Measurements from ENCODE around the gene IL17B. TPM values are rescaled to one million over a fixed set of nuclear protein-coding genes. Genes with fewer than 3 reads are reported as not detected.

Gene IL17B
- total and polyA plus RNA-seq, 2 donors (not counting 3 experiments of a cell fraction or from before 2014, with no cell fraction given): not detected

DNA sequence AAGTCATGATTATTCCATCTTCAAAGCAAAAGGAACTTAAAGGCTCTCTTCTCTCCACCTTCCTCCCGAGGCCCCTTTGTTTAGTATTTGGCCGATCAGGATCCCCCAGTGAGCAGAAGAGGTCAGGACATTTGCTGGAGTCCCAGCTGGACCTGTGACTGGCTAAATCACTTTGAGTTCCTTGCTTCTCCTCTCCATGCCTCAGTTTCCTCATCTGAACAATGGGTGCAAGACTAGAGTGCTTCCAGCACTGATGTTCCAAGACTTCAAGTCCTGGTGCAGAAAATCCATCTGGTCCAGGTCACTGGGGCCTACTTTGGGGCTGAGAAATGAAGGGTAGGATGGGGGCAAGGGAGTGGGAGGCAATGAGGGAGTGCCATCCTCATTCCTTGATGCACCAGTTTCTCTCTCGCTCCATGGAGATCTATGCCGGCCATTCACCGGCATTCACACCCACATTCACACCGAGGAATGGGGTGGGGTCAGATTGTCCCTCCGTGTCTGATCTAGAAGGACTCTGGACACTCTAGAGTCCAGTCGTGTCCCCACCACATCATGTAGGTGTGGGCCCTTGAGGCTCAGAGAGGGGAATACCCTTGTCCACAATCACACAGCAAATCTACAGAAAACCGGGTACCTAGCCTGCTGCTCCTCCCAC is 38.7 kb upstream of the IL17B start:
- Histone ChIP-seq H3K27ac (ENCODE audit: insufficient read depth, low read depth, low read length) (no peak overlapping the region), H3K79me2 (ENCODE audit: control insufficient read depth, insufficient read depth, low read length) (no peaks in the 10 kb centered on the region), H3K4me1 (ENCODE audit: control insufficient read depth, extremely low read depth, insufficient read depth, low read length) (peaks cover 6% of the 10 kb centered on the region), H3K9me3 (replicated peaks; ENCODE audit: control insufficient read depth, insufficient read depth, low read length) (no peaks in the 10 kb centered on the region), H4K20me1 (replicated peaks; ENCODE audit: control insufficient read depth, extremely low read depth, insufficient read depth, low read length) (no peaks in the 10 kb centered on the region), H3K36me3 (ENCODE audit: control insufficient read depth in 2 of 2, extremely low read depth in 1 of 2, insufficient read depth in 2 of 2, low read length in 2 of 2) (no peaks in the 10 kb centered on the region), H3K9ac (replicated peaks; ENCODE audit: extremely low read depth, insufficient read depth, low read length) (no peak overlapping the region), H3K27me3 (ENCODE audit: control insufficient read depth in 2 of 2, insufficient read depth in 2 of 2, low read length in 2 of 2) (no peaks in the 10 kb centered on the region), H3K9me1 (replicated peaks; ENCODE audit: control insufficient read depth, extremely low read depth, insufficient read depth, low read length) (no peaks in the 10 kb centered on the region), H2AFZ (ENCODE audit: low read depth, low read length) (no peak overlapping the region), H3K4me3 (replicated peaks in 1 of 3; ENCODE audit: insufficient read depth in 1 of 3, low read depth in 1 of 3, low read length in 3 of 3) (no peak overlapping the region), H3K4me2 (ENCODE audit: insufficient read depth, low read length) (no peak overlapping the region)
- dilution Hi-C loops (cut with MboI; ENCODE audit: extremely low pct_ligation_motif_present, low sequenced_read_pairs) (no loop called here), intact Hi-C loops (cut with micrococcal nuclease) (no loop called here)
- POLR2A ChIA-PET: no interaction called here
- BruUV-seq (replicated peaks): no TSS peak
- TF ChIP-seq MAX (IDR thresholded peaks at IDR 0.05; ENCODE audit: insufficient read depth, insufficient read length) (no peak), MYC (IDR thresholded peaks at IDR 0.05; ENCODE audit: low read depth, low read length) (no peak), POLR2A (IDR thresholded peaks at IDR 0.05; ENCODE audit: low read depth, low read length) (no peak), EZH2 (IDR thresholded peaks at IDR 0.05; ENCODE audit: borderline replicate concordance, low read depth, low read length, severe bottlenecking) (no peak), POLR2AphosphoS5 (IDR thresholded peaks at IDR 0.05; ENCODE audit: insufficient read depth, low read depth, low read length) (no peak), JUN (IDR thresholded peaks at IDR 0.05; ENCODE audit: borderline replicate concordance, insufficient read depth, insufficient read length, low read depth) (no peak), FOS (IDR thresholded peaks at IDR 0.05; ENCODE audit: borderline replicate concordance, insufficient read depth, low read length) (no peak), GATA2 (IDR thresholded peaks at IDR 0.05; ENCODE audit: insufficient read depth, insufficient read length, low read depth, low read length) (no peak)
- TF ChIP-seq, protein P1, sequence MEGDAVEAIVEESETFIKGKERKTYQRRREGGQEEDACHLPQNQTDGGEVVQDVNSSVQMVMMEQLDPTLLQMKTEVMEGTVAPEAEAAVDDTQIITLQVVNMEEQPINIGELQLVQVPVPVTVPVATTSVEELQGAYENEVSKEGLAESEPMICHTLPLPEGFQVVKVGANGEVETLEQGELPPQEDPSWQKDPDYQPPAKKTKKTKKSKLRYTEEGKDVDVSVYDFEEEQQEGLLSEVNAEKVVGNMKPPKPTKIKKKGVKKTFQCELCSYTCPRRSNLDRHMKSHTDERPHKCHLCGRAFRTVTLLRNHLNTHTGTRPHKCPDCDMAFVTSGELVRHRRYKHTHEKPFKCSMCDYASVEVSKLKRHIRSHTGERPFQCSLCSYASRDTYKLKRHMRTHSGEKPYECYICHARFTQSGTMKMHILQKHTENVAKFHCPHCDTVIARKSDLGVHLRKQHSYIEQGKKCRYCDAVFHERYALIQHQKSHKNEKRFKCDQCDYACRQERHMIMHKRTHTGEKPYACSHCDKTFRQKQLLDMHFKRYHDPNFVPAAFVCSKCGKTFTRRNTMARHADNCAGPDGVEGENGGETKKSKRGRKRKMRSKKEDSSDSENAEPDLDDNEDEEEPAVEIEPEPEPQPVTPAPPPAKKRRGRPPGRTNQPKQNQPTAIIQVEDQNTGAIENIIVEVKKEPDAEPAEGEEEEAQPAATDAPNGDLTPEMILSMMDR (IDR thresholded peaks at IDR 0.05; ENCODE audit: extremely low read depth in 1 of 2, insufficient read depth in 1 of 2, low read depth in 1 of 2, low read length in 2 of 2): no peak
- FAIRE-seq (no peak), DNase-seq (ENCODE audit: low read depth, low spot score) (no peak)
- CTCF ChIA-PET: no interaction called here

Data from endothelial cell of umbilical vein (primary cell).